HepG2 (cell line): ENCODE data around the gene TMEM95. TPM values are rescaled to one million over a fixed set of nuclear protein-coding genes. Genes with fewer than 3 reads are reported as not detected.

ENCODE experiments used
- ARID2 ChIP-seq: sonication (generic); formaldehyde crosslinking; IDR thresholded peaks from 2 replicates; pipeline ENCODE4 v1.8.1; 2022; ENCODE audit warnings: mild to moderate bottlenecking, missing genetic modification reagents, borderline replicate concordance
- CERS6 ChIP-seq: sonication (generic); formaldehyde crosslinking; IDR thresholded peaks from 2 replicates; pipeline ENCODE4 v1.5.0; 2020; ENCODE audit warnings: missing genetic modification reagents
- EED ChIP-seq: sonication (generic); formaldehyde crosslinking; IDR thresholded peaks from 2 replicates; pipeline ENCODE4 v1.5.0; 2020; ENCODE audit warnings: mild to moderate bottlenecking, missing genetic modification reagents
- FIP1L1 ChIP-seq: fragments of 200-400 bp; formaldehyde crosslinking; IDR thresholded peaks from 2 replicates; pipeline ENCODE4 v1.6.1; 2018; ENCODE audit warnings: low read depth, mild to moderate bottlenecking, low read length, moderate library complexity, borderline replicate concordance; ENCODE audit not compliant: insufficient read depth
- FOSL2 ChIP-seq: sonication (generic); formaldehyde crosslinking; IDR thresholded peaks from 2 replicates; pipeline ENCODE4 v1.4.0; 2020; ENCODE audit warnings: missing genetic modification reagents
- FOXO4 ChIP-seq: sonication (generic); formaldehyde crosslinking; conservative IDR thresholded peaks from 2 replicates; pipeline ENCODE4 v1.8.1; 2023; ENCODE audit warnings: missing genetic modification reagents
- GFI1 ChIP-seq: sonication (generic); formaldehyde crosslinking; IDR thresholded peaks from 2 replicates; pipeline ENCODE4 v1.5.0; 2020; ENCODE audit warnings: missing genetic modification reagents, mild to moderate bottlenecking, borderline replicate concordance
- KDM2A ChIP-seq: sonication (generic); formaldehyde crosslinking; IDR thresholded peaks from 2 replicates; pipeline ENCODE4 v1.4.0; 2020; ENCODE audit warnings: low read depth, missing genetic modification reagents, borderline replicate concordance
- KLF13 ChIP-seq: sonication (generic); formaldehyde crosslinking; IDR thresholded peaks from 2 replicates; pipeline ENCODE4 v1.4.0; 2020; ENCODE audit warnings: mild to moderate bottlenecking, missing genetic modification reagents
- KLF15 ChIP-seq: sonication (generic); formaldehyde crosslinking; IDR thresholded peaks from 2 replicates; pipeline ENCODE4 v1.8.1; 2023; ENCODE audit warnings: borderline replicate concordance, mild to moderate bottlenecking, inconsistent platforms, missing genetic modification reagents, mixed read lengths
- KLF6 ChIP-seq: IDR thresholded peaks from 2 replicates; pipeline ENCODE4 v1.8.0; 2016; ENCODE audit warnings: missing biosample characterization, missing genetic modification reagents
- MAX ChIP-seq: IDR thresholded peaks from 2 replicates; pipeline ENCODE4 v1.6.1; 2012; ENCODE audit warnings: inconsistent platforms
- MED1 ChIP-seq: sonication (generic); formaldehyde crosslinking; IDR thresholded peaks from 2 replicates; pipeline ENCODE4 v1.4.0; 2020; ENCODE audit warnings: missing genetic modification reagents
- NFKB2 ChIP-seq: sonication (generic); formaldehyde crosslinking; IDR thresholded peaks from 2 replicates; pipeline ENCODE4 v1.4.0; 2020; ENCODE audit warnings: missing genetic modification reagents, borderline replicate concordance
- PAF1 ChIP-seq: IDR thresholded peaks from 2 replicates; pipeline ENCODE4 v1.6.1; 2016; ENCODE audit warnings: missing genetic modification reagents, missing compliant biosample characterization
- PHB2 ChIP-seq: fragments of 450-650 bp; IDR thresholded peaks from 2 replicates; pipeline ENCODE4 v1.6.1; 2018; ENCODE audit not compliant: partially characterized antibody
- RFX3 ChIP-seq: IDR thresholded peaks from 2 replicates; pipeline ENCODE4 v1.6.1; 2016; ENCODE audit warnings: missing biosample characterization, missing genetic modification reagents
- SRSF4 ChIP-seq: fragments of 200-400 bp; formaldehyde crosslinking; IDR thresholded peaks from one replicate; pipeline ENCODE4 v1.6.1; 2018; ENCODE audit warnings: mild to moderate bottlenecking, low read depth, low read length, moderate library complexity; ENCODE audit not compliant: poor library complexity, severe bottlenecking
- SRSF9 ChIP-seq: fragments of 200-400 bp; formaldehyde crosslinking; IDR thresholded peaks from 2 replicates; pipeline ENCODE4 v1.6.1; 2018; ENCODE audit warnings: borderline replicate concordance, mild to moderate bottlenecking, low read depth, low read length; ENCODE audit not compliant: insufficient read depth, poor library complexity, severe bottlenecking
- THAP11 ChIP-seq: IDR thresholded peaks from 2 replicates; pipeline ENCODE4 v1.6.1; 2016; ENCODE audit warnings: missing biosample characterization, missing genetic modification reagents
- TSC22D2 ChIP-seq: sonication (generic); formaldehyde crosslinking; IDR thresholded peaks from 2 replicates; pipeline ENCODE4 v1.5.1; 2020; ENCODE audit warnings: missing genetic modification reagents, mild to moderate bottlenecking, borderline replicate concordance
- XRCC5 ChIP-seq: fragments of 200-400 bp; formaldehyde crosslinking; optimal IDR thresholded peaks from 2 replicates; pipeline ENCODE3; 2017; ENCODE audit warnings: mild to moderate bottlenecking, low read length
- ZFYVE20 ChIP-seq: sonication (generic); formaldehyde crosslinking; IDR thresholded peaks from 2 replicates; pipeline ENCODE4 v1.8.0; 2023; ENCODE audit warnings: low read depth, mild to moderate bottlenecking, moderate library complexity, missing genetic modification reagents, borderline replicate concordance
- ZNF3 ChIP-seq: IDR thresholded peaks from 2 replicates; pipeline ENCODE4 v1.7.0; 2017; ENCODE audit warnings: inconsistent platforms
- ZNF468 ChIP-seq: sonication (generic); formaldehyde crosslinking; IDR thresholded peaks from 2 replicates; pipeline ENCODE4 v1.8.0; 2022; ENCODE audit warnings: mild to moderate bottlenecking, moderate library complexity, missing genetic modification reagents
- ZNF672 ChIP-seq: sonication (generic); formaldehyde crosslinking; IDR thresholded peaks from 2 replicates; pipeline ENCODE4 v1.8.1; 2022; ENCODE audit warnings: missing genetic modification reagents
- ZNF740 ChIP-seq: sonication (generic); formaldehyde crosslinking; IDR thresholded peaks from 2 replicates; pipeline ENCODE4 v1.4.0; 2020; ENCODE audit warnings: missing genetic modification reagents
- ZNF780A ChIP-seq: sonication (generic); formaldehyde crosslinking; IDR thresholded peaks from 2 replicates; pipeline ENCODE4 v1.8.0; 2022; ENCODE audit warnings: mild to moderate bottlenecking, missing genetic modification reagents, moderate library complexity
- polyA plus RNA-seq, 8 experiments: library from polyadenylated mRNA; depleted of rRNA in 3 of 8; stranded (reverse) in 7 of 8; unstranded in 1 of 8; fragments of >200 nt; fragmentation: Illumina TruSeq in 4 of 8; extraction: Trizol in 4 of 8; gene quantifications; 2 replicates each; pipeline versions ENCODE4 v1.2.1 to v1.2.3, GENCODE V29; 2011 to 2016; ENCODE audit warnings: low read depth in 4 of 8, missing spikeins in 1 of 8, mixed read lengths in 1 of 8; ENCODE audit not compliant: insufficient read depth in 1 of 8
- total RNA-seq, 5 experiments: library from RNA; depleted of rRNA; stranded (reverse); fragments of >200 nt; fragmentation: Illumina TruSeq; extraction: Trizol; gene quantifications; 2 replicates each; pipeline ENCODE4 v1.2.3, GENCODE V29; 2016; ENCODE audit warnings: low read depth in 1 of 5

TMEM95 gene
- total and polyA plus RNA-seq, 2 of the 13 experiments (the other 11 are each of a cell fraction or from before 2014, with no cell fraction given): not detected

GRCh38 chr17:7403977-7404736 is 49.2 kb downstream of the TMEM95 start, which contains the start of gene TMEM256 (continued):
- TF ChIP-seq KLF13 (no peak), ZNF468 (CRISPR knock-in tag) (no peak), KLF6 (CRISPR knock-in tag) (no peak), XRCC5 (peak; percentile 32), FIP1L1 (no peak), SRSF4 (no peak), KLF15 (0 out of 2 replicates have a peak, but pooled peaks have one; percentile 35), ZNF672 (CRISPR knock-in tag) (no peak), RFX3 (CRISPR knock-in tag) (no peak), ZNF3 (CRISPR knock-in tag) (no peak), NFKB2 (peak; percentile 89; the same call in 1 of the 2 replicates), CERS6 (no peak), FOXO4 (CRISPR knock-in tag) (no peak), EED (CRISPR knock-in tag) (0 out of 2 replicates have a peak, but pooled peaks have one; percentile 58), GFI1 (peak; percentile 46; the same call in 1 of the 2 replicates), ZNF780A (no peak), FOSL2 (CRISPR knock-in tag) (peak; percentile 13; the same call in 1 of the 2 replicates), KDM2A (peak; percentile 64; the same call in 1 of the 2 replicates), PAF1 (CRISPR knock-in tag) (no peak), MED1 (CRISPR knock-in tag) (peak; percentile 51; the same call in 1 of the 2 replicates), ZNF740 (peak; percentile 4; the same call in 1 of the 2 replicates), ZFYVE20 (CRISPR knock-in tag) (no peak), TSC22D2 (CRISPR knock-in tag) (no peak), SRSF9 (no peak), MAX (peak; percentile 22; the same call in 1 of the 2 replicates), THAP11 (CRISPR knock-in tag) (peak; percentile 75), ARID2 (CRISPR knock-in tag) (0 out of 2 replicates have a peak, but pooled peaks have one; percentile 61), PHB2 (no peak)
